ENCODE measurements around the gene SARDH.

SARDH gene

GRCh38 chr9:133780962-133781827 is 43.0 kb upstream of the SARDH start:
- Histone ChIP-seq H3K4me1 (ENCODE audit: control insufficient read depth, insufficient read depth, low read length) (no peaks in the 10 kb centered on the region), H3K27ac (ENCODE audit: low read depth, low read length) (no peak overlapping the region), H3K36me3 (ENCODE audit: control insufficient read depth, insufficient read depth, low read length) (peaks cover 4% of the 10 kb centered on the region), H3K27me3 (ENCODE audit: control insufficient read depth, insufficient read depth, low read length) (no peaks in the 10 kb centered on the region), H3K4me3 (ENCODE audit: low read length) (no peak overlapping the region), H3K9ac (ENCODE audit: low read length) (no peak overlapping the region)

GRCh38 chr9:133780404-133780945 is 42.3 kb upstream of the SARDH start:
- H3K27ac ChIP-seq (ENCODE audit: low read depth, low read length): no peak overlapping the region
- H3K4me1 ChIP-seq (ENCODE audit: control insufficient read depth, insufficient read depth, low read length): no peaks in the 10 kb centered on the region
- peaks cover 4% of the 10 kb centered on the region for H3K36me3 ChIP-seq (ENCODE audit: control insufficient read depth, insufficient read depth, low read length)
- no peaks in the 10 kb centered on the region for H3K27me3 ChIP-seq (ENCODE audit: control insufficient read depth, insufficient read depth, low read length)
- H3K4me3 ChIP-seq (ENCODE audit: low read length): no peak overlapping the region
- H3K9ac ChIP-seq (ENCODE audit: low read length): no peak overlapping the region

DNA sequence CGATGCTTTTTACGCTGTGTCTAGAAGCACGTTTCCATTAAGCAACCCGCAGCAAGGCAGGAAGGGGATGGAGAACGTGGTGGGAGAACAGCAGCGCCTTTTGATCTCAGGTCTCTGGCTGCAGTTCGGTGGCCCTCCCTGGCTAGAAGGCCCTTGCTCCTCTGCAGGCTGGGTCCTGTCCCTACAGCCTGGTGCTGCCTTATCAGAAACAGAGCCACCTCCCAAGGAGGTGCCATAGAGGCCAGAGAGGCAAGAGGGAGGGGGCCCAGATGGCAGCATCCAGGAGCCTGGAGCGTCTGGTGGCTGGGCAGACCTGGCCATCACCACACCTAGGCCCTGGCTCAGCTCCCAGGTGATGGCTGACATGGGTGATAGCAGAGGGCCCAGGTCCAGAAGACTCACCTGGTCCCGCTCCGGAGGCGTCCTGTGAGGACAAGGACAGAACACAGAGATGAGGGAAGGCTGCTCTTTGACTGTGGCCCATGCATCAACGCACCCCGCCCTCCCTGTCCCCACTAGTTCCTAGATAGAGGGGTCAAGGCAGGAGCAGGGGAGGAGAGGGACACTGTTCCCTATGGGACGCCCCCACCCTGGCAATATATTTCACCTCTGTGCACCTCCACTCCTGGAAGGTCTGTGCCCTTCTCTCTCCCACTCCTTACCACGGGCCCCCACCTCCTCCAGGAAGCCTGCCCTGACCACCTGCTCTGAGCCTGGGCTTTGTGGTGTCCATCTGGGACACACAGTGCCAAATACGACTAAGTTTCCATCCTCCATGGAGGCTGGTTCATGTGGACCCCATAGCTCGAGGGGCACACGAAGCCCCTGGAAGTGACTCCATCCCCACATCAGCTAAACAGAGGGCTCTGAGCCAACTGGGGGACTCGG is 41.6 kb upstream of the SARDH start:
- Histone ChIP-seq H3K4me1 (ENCODE audit: control insufficient read depth, insufficient read depth, low read length) (no peaks in the 10 kb centered on the region), H3K27ac (ENCODE audit: low read depth, low read length) (no peak overlapping the region), H3K9ac (ENCODE audit: low read length) (no peak overlapping the region), H3K27me3 (ENCODE audit: control insufficient read depth, insufficient read depth, low read length) (no peaks in the 10 kb centered on the region), H3K36me3 (ENCODE audit: control insufficient read depth, insufficient read depth, low read length) (peaks cover 4% of the 10 kb centered on the region), H3K4me3 (ENCODE audit: low read length) (no peak overlapping the region)

DNA sequence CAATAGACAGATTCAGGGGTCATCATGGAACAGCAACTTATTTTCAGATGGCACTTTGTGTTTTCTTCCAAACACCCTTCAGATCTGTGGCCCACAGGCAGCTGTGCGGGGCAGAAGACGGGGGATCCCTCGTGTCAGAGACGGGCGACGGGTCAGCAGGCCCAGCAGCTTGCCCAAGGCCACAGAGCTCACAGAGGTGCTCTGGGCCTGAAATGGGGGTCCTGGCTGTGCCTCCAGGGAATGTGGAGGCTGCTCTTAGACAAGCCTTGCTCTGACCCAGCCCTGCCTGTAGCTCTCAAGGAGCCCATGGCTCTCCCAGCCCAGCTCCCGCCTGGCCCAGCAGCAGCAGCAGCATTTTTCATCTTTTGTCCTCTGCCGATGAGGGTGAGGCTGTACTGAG is 40.9 kb upstream of the SARDH start:
- H3K27ac ChIP-seq (ENCODE audit: low read depth, low read length): no peak overlapping the region
- H3K4me1 ChIP-seq (ENCODE audit: control insufficient read depth, insufficient read depth, low read length): no peaks in the 10 kb centered on the region
- H3K9ac ChIP-seq (ENCODE audit: low read length): no peak overlapping the region
- no peak overlapping the region for H3K4me3 ChIP-seq (ENCODE audit: low read length)
- H3K36me3 ChIP-seq (ENCODE audit: control insufficient read depth, insufficient read depth, low read length): peaks cover 10% of the 10 kb centered on the region
- no peaks in the 10 kb centered on the region for H3K27me3 ChIP-seq (ENCODE audit: control insufficient read depth, insufficient read depth, low read length)

DNA sequence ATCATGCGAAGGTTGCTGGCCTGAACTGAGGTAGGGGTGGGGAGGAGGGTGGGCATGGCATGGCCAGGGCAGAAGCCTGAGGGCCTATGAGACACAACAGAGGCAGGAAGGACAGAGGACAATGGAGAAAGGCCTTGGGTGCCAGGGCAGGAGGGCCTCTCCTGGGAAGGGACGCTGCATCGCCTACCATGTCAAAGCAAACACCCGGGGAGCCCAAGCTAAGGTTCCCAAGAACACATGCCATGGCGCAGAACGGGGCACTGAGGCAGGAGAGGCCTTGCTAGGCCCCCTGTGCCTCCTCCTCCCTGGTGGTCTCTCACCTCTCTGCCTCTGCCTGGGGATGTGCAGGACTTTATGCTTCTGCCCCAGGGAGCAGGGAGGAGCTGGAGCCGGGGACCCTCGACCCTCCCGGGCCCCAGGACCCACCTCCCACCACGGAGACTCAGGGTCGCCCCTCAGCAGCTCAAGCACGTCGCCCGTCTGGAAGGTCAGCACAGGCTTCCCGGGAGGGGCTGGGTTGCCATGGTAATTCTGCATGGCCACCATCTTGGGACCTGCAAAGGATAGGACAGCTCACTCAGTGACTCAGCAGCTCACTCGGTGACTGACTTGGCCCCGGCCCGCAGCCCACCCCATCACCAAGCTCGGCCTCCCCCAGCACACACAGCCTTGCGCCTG is 40.3 kb upstream of the SARDH start:
- H3K4me1 ChIP-seq (ENCODE audit: control insufficient read depth, insufficient read depth, low read length): no peaks in the 10 kb centered on the region
- H3K36me3 ChIP-seq (ENCODE audit: control insufficient read depth, insufficient read depth, low read length): peaks cover 16% of the 10 kb centered on the region
- H3K27ac ChIP-seq (ENCODE audit: low read depth, low read length): no peak overlapping the region
- H3K4me3 ChIP-seq (ENCODE audit: low read length): no peak overlapping the region
- no peaks in the 10 kb centered on the region for H3K27me3 ChIP-seq (ENCODE audit: control insufficient read depth, insufficient read depth, low read length)
- H3K9ac ChIP-seq (ENCODE audit: low read length): no peak overlapping the region

DNA sequence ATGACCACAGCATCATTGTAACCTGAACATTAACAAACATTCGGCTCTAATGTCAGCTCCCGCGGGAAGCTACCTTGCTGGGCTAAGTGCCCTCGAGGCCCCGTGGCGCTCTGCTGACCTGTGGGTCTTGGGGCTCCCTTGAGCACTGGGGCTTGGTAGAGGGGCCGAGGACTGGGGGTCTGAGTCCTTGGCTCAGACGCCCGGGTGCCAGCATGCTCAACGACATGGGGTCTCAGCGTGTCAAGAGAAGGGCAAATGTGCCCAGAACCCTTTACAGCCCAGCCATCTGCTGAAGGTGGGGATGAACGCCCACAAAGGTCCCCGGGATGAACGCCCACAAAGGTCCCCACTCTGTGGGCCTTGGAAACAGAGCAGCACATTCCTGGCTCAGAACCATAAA is 39.7 kb upstream of the SARDH start:
- no peak overlapping the region for H3K9ac ChIP-seq (ENCODE audit: low read length)
- no peaks in the 10 kb centered on the region for H3K4me1 ChIP-seq (ENCODE audit: control insufficient read depth, insufficient read depth, low read length)
- H3K27me3 ChIP-seq (ENCODE audit: control insufficient read depth, insufficient read depth, low read length): no peaks in the 10 kb centered on the region
- H3K27ac ChIP-seq (ENCODE audit: low read depth, low read length): no peak overlapping the region
- H3K4me3 ChIP-seq (ENCODE audit: low read length): no peak overlapping the region
- peaks cover 16% of the 10 kb centered on the region for H3K36me3 ChIP-seq (ENCODE audit: control insufficient read depth, insufficient read depth, low read length)

- H3K4me3 ChIP-seq (ENCODE audit: low read length): no peak overlapping the region
- H3K4me1 ChIP-seq (ENCODE audit: control insufficient read depth, insufficient read depth, low read length): no peaks in the 10 kb centered on the region
- no peaks in the 10 kb centered on the region for H3K27me3 ChIP-seq (ENCODE audit: control insufficient read depth, insufficient read depth, low read length)
- H3K9ac ChIP-seq (ENCODE audit: low read length): no peak overlapping the region
- no peak overlapping the region for H3K27ac ChIP-seq (ENCODE audit: low read depth, low read length)
- H3K36me3 ChIP-seq (ENCODE audit: control insufficient read depth, insufficient read depth, low read length): peaks cover 18% of the 10 kb centered on the region
Measured at GRCh38 chr9:133777068-133777791, 39.1 kb upstream of the SARDH start.

- H3K27ac ChIP-seq (ENCODE audit: low read depth, low read length): no peak overlapping the region
- no peak overlapping the region for H3K9ac ChIP-seq (ENCODE audit: low read length)
- H3K4me1 ChIP-seq (ENCODE audit: control insufficient read depth, insufficient read depth, low read length): no peaks in the 10 kb centered on the region
- H3K4me3 ChIP-seq (ENCODE audit: low read length): no peak overlapping the region
- H3K36me3 ChIP-seq (ENCODE audit: control insufficient read depth, insufficient read depth, low read length): peaks cover 21% of the 10 kb centered on the region
- H3K27me3 ChIP-seq (ENCODE audit: control insufficient read depth, insufficient read depth, low read length): no peaks in the 10 kb centered on the region
Measured at GRCh38 chr9:133775951-133776905, 38.1 kb upstream of the SARDH start.

- H3K27ac ChIP-seq (ENCODE audit: low read depth, low read length): no peak overlapping the region
- H3K4me1 ChIP-seq (ENCODE audit: control insufficient read depth, insufficient read depth, low read length): no peaks in the 10 kb centered on the region
- no peak overlapping the region for H3K4me3 ChIP-seq (ENCODE audit: low read length)
- no peak overlapping the region for H3K9ac ChIP-seq (ENCODE audit: low read length)
- no peaks in the 10 kb centered on the region for H3K27me3 ChIP-seq (ENCODE audit: control insufficient read depth, insufficient read depth, low read length)
- peaks cover 21% of the 10 kb centered on the region for H3K36me3 ChIP-seq (ENCODE audit: control insufficient read depth, insufficient read depth, low read length)
Measured at GRCh38 chr9:133775291-133775690, 37.1 kb upstream of the SARDH start.

DNA sequence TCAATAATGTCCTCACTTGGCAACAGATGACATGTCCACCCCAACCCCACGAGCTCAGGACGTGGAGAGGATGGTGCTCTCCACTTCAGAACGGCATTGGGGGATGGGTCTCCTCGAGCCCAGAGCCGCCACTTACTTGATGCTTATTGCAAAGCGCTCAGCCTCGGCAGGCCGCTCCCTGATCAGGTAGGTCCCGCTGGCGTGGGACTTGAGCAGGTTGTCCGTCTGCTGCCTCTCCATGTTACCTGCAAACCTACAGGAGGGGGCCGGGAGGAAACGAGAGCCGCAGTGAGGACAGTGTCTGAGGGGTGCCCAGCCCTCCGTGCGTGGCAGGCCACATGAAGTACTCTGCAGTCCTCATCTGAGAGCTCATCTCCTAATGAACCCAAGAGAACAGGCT is 36.6 kb upstream of the SARDH start:
- H3K4me1 ChIP-seq (ENCODE audit: control insufficient read depth, insufficient read depth, low read length): no peaks in the 10 kb centered on the region
- no peak overlapping the region for H3K9ac ChIP-seq (ENCODE audit: low read length)
- H3K36me3 ChIP-seq (ENCODE audit: control insufficient read depth, insufficient read depth, low read length): peaks cover 22% of the 10 kb centered on the region
- no peak overlapping the region for H3K4me3 ChIP-seq (ENCODE audit: low read length)
- H3K27me3 ChIP-seq (ENCODE audit: control insufficient read depth, insufficient read depth, low read length): no peaks in the 10 kb centered on the region
- H3K27ac ChIP-seq (ENCODE audit: low read depth, low read length): no peak overlapping the region

All from rectal smooth muscle tissue (tissue), 1 donor.